Nephron progenitor cell (in vitro differentiated cells): ENCODE data around the gene UNC80.

Experiments used
- DNase-seq: peaks from one replicate; pipeline ENCODE4 v3.0.0; 2021
- H3K27ac Mint-ChIP-seq: 2 replicates; pipeline ENCODE4 v1.8.0; 2021; ENCODE audit warnings: mild to moderate bottlenecking, moderate library complexity, mixed read lengths
- H3K27me3 Mint-ChIP-seq: 2 replicates; pipeline ENCODE4 v1.8.0; 2021; ENCODE audit warnings: mild to moderate bottlenecking, low read depth, mixed read lengths; ENCODE audit not compliant: poor library complexity
- H3K36me3 Mint-ChIP-seq: 2 replicates; pipeline ENCODE4 v1.8.0; 2021; ENCODE audit warnings: low read depth, mixed read lengths
- H3K4me1 Mint-ChIP-seq: 2 replicates; pipeline ENCODE4 v1.8.0; 2021; ENCODE audit warnings: mixed read lengths
- H3K4me3 Mint-ChIP-seq: 2 replicates; pipeline ENCODE4 v1.8.0; 2021; ENCODE audit warnings: mild to moderate bottlenecking, moderate library complexity, mixed read lengths
- H3K9me3 Mint-ChIP-seq: 2 replicates; pipeline ENCODE4 v1.8.0; 2021; ENCODE audit warnings: mild to moderate bottlenecking, moderate library complexity, mixed read lengths
- CTCF ChIP-seq: fragments of 200-600 bp; sonication (generic); IDR thresholded peaks from 2 replicates; pipeline ENCODE4 v1.5.0; 2021; ENCODE audit warnings: antibody characterized with exemption

Gene UNC80

GRCh38 chr2:209868271-209868994 lies 96.8 kb downstream of the UNC80 start:
- no peak overlapping the region for H3K27ac Mint-ChIP-seq
- H3K27me3 Mint-ChIP-seq = peaks cover 4% of the 10 kb centered on the region
- H3K36me3 Mint-ChIP-seq = no peaks in the 10 kb centered on the region
- no peak overlapping the region for H3K4me3 Mint-ChIP-seq
- no peak for DNase-seq
- H3K4me1 Mint-ChIP-seq = no peaks in the 10 kb centered on the region
- no peak for TF ChIP-seq CTCF
- peaks cover 17% of the 10 kb centered on the region for H3K9me3 Mint-ChIP-seq

GRCh38 chr2:209870067-209870466 lies 98.4 kb downstream of the UNC80 start:
- no peaks in the 10 kb centered on the region for H3K36me3 Mint-ChIP-seq
- H3K27me3 Mint-ChIP-seq = peaks cover 4% of the 10 kb centered on the region
- no peak for TF ChIP-seq CTCF
- no peak overlapping the region for H3K4me3 Mint-ChIP-seq
- H3K4me1 Mint-ChIP-seq = no peaks in the 10 kb centered on the region
- H3K27ac Mint-ChIP-seq = no peak overlapping the region
- no peak for DNase-seq
- peaks cover 17% of the 10 kb centered on the region for H3K9me3 Mint-ChIP-seq

GRCh38 chr2:209872675-209873074 lies 101.0 kb downstream of the UNC80 start:
- Mint-ChIP-seq H3K4me1 (no peaks in the 10 kb centered on the region), H3K27ac (peak overlapping the region; percentile 36), H3K36me3 (no peaks in the 10 kb centered on the region), H3K9me3 (no peaks in the 10 kb centered on the region), H3K27me3 (peaks cover 4% of the 10 kb centered on the region), H3K4me3 (no peak overlapping the region)
- peak; percentile 20 for DNase-seq
- TF ChIP-seq CTCF = no peak

GRCh38 chr2:209875270-209875669 lies 103.6 kb downstream of the UNC80 start:
- no peaks in the 10 kb centered on the region for H3K27me3 Mint-ChIP-seq
- H3K27ac Mint-ChIP-seq = no peak overlapping the region
- TF ChIP-seq CTCF = no peak
- H3K4me3 Mint-ChIP-seq = no peak overlapping the region
- no peak for DNase-seq
- no peaks in the 10 kb centered on the region for H3K36me3 Mint-ChIP-seq
- no peaks in the 10 kb centered on the region for H3K4me1 Mint-ChIP-seq
- no peaks in the 10 kb centered on the region for H3K9me3 Mint-ChIP-seq

GRCh38 chr2:209876211-209876610 lies 104.6 kb downstream of the UNC80 start:
- DNase-seq = no peak
- no peak for TF ChIP-seq CTCF
- no peak overlapping the region for H3K27ac Mint-ChIP-seq
- H3K4me1 Mint-ChIP-seq = no peaks in the 10 kb centered on the region
- H3K9me3 Mint-ChIP-seq = no peaks in the 10 kb centered on the region
- H3K4me3 Mint-ChIP-seq = no peak overlapping the region
- no peaks in the 10 kb centered on the region for H3K27me3 Mint-ChIP-seq
- no peaks in the 10 kb centered on the region for H3K36me3 Mint-ChIP-seq

- DNase-seq = no peak
- no peaks in the 10 kb centered on the region for H3K36me3 Mint-ChIP-seq
- no peak overlapping the region for H3K4me3 Mint-ChIP-seq
- no peaks in the 10 kb centered on the region for H3K9me3 Mint-ChIP-seq
- H3K27ac Mint-ChIP-seq = no peak overlapping the region
- no peaks in the 10 kb centered on the region for H3K4me1 Mint-ChIP-seq
- TF ChIP-seq CTCF = no peak
- H3K27me3 Mint-ChIP-seq = peaks cover 4% of the 10 kb centered on the region
These were observed 107.1 kb downstream of the UNC80 start for GRCh38 chr2:209878701-209879100.
